Esophagus muscularis mucosa (tissue), 4 donors: Measurements from ENCODE around the gene DHX34.

Experiments used
- CTCF ChIP-seq, 3 experiments: fragments of 200-600 bp in 2 of 3; fragments of 450-650 bp in 1 of 3; sonication (generic) in 2 of 3; IDR thresholded peaks; one replicate each; pipeline ENCODE4 v1.5.1; 2017 to 2019; ENCODE audit warnings: antibody characterized with exemption in 3 of 3, mild to moderate bottlenecking in 2 of 3, moderate library complexity in 1 of 3
- EP300 ChIP-seq: sonication (generic); formaldehyde crosslinking; IDR thresholded peaks from one replicate; pipeline ENCODE4 v1.6.1; 2017; ENCODE audit warnings: antibody characterized with exemption
- POLR2A ChIP-seq: fragments of 450-650 bp; IDR thresholded peaks from one replicate; pipeline ENCODE4 v1.6.1; 2017; ENCODE audit warnings: antibody characterized with exemption, moderate library complexity, mild to moderate bottlenecking, low read depth
- POLR2AphosphoS5 ChIP-seq, 2 donors: sonication (generic); formaldehyde crosslinking; IDR thresholded peaks; one replicate each; pipeline ENCODE4 v1.6.1; 2017; ENCODE audit warnings: antibody characterized with exemption in 2 of 2

DNA sequence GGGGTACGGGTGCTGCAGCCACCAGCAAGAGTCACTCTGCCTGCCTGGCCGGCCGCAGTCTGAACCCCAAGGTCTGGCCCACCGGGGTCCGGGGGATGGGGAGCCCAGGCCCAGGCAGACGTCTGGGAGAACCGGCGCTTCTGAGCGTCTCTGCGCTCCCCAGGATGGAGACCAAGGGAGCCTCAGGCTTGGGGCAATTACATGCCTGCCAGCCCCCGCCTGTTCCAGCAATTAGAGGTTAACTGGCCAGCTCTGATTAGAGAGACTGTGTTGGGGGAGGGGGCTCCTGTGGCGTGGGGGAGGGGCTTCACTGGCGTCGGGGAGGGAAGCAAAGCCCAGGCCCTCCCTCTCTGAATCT lies 58.3 kb downstream of the DHX34 start:
- TF ChIP-seq CTCF (IDR thresholded peaks at IDR 0.05), result no peak
- TF ChIP-seq POLR2A, result no peak
- TF ChIP-seq POLR2AphosphoS5 (IDR thresholded peaks at IDR 0.05), result no peak
- no peak for TF ChIP-seq EP300
